ENCODE results near the gene AMPD2.

The AMPD2 gene

GRCh38 chr1:109649491-109649914 lies 29.9 kb downstream of the AMPD2 start:
- Histone ChIP-seq H3K27ac (peak overlapping the region in 1 of 2 donors; percentile 15), H3K4me3 (peak overlapping the region; percentile 47)
- DNase-seq (ENCODE audit: low spot score), result no peak
- no peak for TF ChIP-seq CTCF (IDR thresholded peaks at IDR 0.05)

GRCh38 chr1:109650609-109651008 lies 31.0 kb downstream of the AMPD2 start:
- Histone ChIP-seq H3K4me3 (no peak overlapping the region), H3K27ac (no peak overlapping the region)
- DNase-seq (ENCODE audit: low spot score), result no peak
- no peak for TF ChIP-seq CTCF (IDR thresholded peaks at IDR 0.05)

- DNase-seq (ENCODE audit: low spot score), result no peak
- no peak for TF ChIP-seq CTCF (IDR thresholded peaks at IDR 0.05)
Observed at GRCh38 chr1:109652402-109652801, 32.8 kb downstream of the AMPD2 start.

GRCh38 chr1:109653306-109653705 lies 33.7 kb downstream of the AMPD2 start:
- TF ChIP-seq CTCF (IDR thresholded peaks at IDR 0.05), result no peak
- DNase-seq (ENCODE audit: low spot score), result no peak
- Histone ChIP-seq H3K4me3 (no peak overlapping the region), H3K27ac (no peak overlapping the region)

More at GRCh38 chr1:109652402-109652801, 32.8 kb downstream of the AMPD2 start:
- Histone ChIP-seq H3K27ac (no peak overlapping the region), H3K4me3 (no peak overlapping the region)

- DNase-seq (ENCODE audit: low spot score), result no peak
- H3K27ac ChIP-seq, result no peak overlapping the region
Observed at GRCh38 chr1:109654519-109654918, 34.9 kb downstream of the AMPD2 start.

GRCh38 chr1:109655615-109656519 lies 36.2 kb downstream of the AMPD2 start, which contains the start of gene GSTM4:
Gene GSTM4 (plus strand): TSS chr1:109656099. CDS start chr1:109656390, 291 bp downstream.
- Histone ChIP-seq H3K27ac (peak within 1 kb of the TSS; percentile 81 to 91), H3K4me3 (peak within 1 kb of the TSS; percentile 86)
- peak; percentile 95 for DNase-seq (ENCODE audit: low spot score)
- TF ChIP-seq CTCF (IDR thresholded peaks at IDR 0.05), result no peak

More at GRCh38 chr1:109654519-109654918, 34.9 kb downstream of the AMPD2 start:
- H3K4me3 ChIP-seq, result no peak overlapping the region
- TF ChIP-seq CTCF (IDR thresholded peaks at IDR 0.05), result no peak

- H3K27ac ChIP-seq, result no peak overlapping the region
- no peak for TF ChIP-seq CTCF (IDR thresholded peaks at IDR 0.05)
- DNase-seq (ENCODE audit: low spot score), result no peak
- H3K4me3 ChIP-seq, result no peak overlapping the region
Observed at GRCh38 chr1:109657395-109657794, 37.8 kb downstream of the AMPD2 start.

Measured in coronary artery (tissue), 2 donors.